NT2/D1 (cell line): ENCODE data around the gene ULK1.

ENCODE experiments used
- SUZ12 ChIP-seq: IDR thresholded peaks from 2 replicates; pipeline ENCODE4 v1.6.1; 2011; ENCODE audit not compliant: insufficient read length, insufficient read depth; ENCODE audit errors: extremely low read depth
- YY1 ChIP-seq: IDR thresholded peaks from 2 replicates; pipeline ENCODE4 v1.6.1; 2011; ENCODE audit not compliant: insufficient read length, insufficient read depth
- ZNF274 ChIP-seq: IDR thresholded peaks from 2 replicates; pipeline ENCODE4 v1.6.1; 2011; ENCODE audit warnings: mild to moderate bottlenecking, low read depth, low read length

DNA sequence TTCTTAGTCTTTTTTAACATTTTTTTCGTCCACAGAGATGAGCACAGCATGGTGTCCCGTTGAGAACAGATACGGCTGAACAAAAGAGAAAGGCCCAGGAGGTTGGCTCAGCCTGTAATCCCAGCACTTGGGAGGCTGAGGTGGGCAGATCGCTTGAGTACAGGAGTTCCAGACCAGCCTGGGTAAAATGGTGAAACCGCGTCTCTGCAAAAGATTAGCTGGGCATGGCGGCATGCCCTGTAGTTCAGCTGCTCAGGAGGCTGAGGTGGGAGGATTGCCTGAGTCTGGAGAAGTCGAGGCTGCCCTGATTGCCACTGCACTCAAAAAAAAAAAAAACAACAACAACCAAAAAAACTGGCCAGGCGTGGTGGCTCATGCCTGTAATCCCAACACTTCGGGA is 49.5 kb downstream of the ULK1 start:
- TF ChIP-seq ZNF274: no peak
- no peak for TF ChIP-seq YY1
- TF ChIP-seq SUZ12: no peak
